Astrocyte (in vitro differentiated cells and primary cell): ENCODE data around the gene SOCS1.

ENCODE experiments used
- CTCF ChIP-seq: IDR thresholded peaks from 2 replicates; pipeline ENCODE4 v1.5.1; 2011; ENCODE audit warnings: low read depth, mild to moderate bottlenecking, inconsistent platforms, low read length, moderate library complexity; ENCODE audit not compliant: insufficient read depth
- EZH2 ChIP-seq: IDR thresholded peaks from 2 replicates; pipeline ENCODE4 v1.6.1; 2012; ENCODE audit warnings: mild to moderate bottlenecking, low read length, inconsistent platforms; ENCODE audit not compliant: insufficient read depth

GRCh38 chr16:11258553-11259492 is 2.8 kb upstream of the SOCS1 start:
- TF ChIP-seq CTCF, result no peak
- TF ChIP-seq EZH2, result no peak
